WTC11 (cell line): ENCODE results near the gene AGR3.

Experiments
- ATF1 ChIP-seq: sonication (generic); formaldehyde crosslinking; IDR thresholded peaks from 2 replicates; pipeline ENCODE4 v1.8.1; 2023; ENCODE audit warnings: mild to moderate bottlenecking, moderate library complexity, missing genetic modification reagents
- FOXP1 ChIP-seq: sonication (generic); formaldehyde crosslinking; IDR thresholded peaks from 2 replicates; pipeline ENCODE4 v1.8.0; 2022; ENCODE audit warnings: missing genetic modification reagents, mild to moderate bottlenecking, moderate library complexity, borderline replicate concordance
- JUN ChIP-seq: sonication (generic); formaldehyde crosslinking; IDR thresholded peaks from 2 replicates; pipeline ENCODE4 v1.8.0; 2023; ENCODE audit warnings: mild to moderate bottlenecking, missing genetic modification reagents
- NFE2L1 ChIP-seq: sonication (generic); formaldehyde crosslinking; IDR thresholded peaks from 2 replicates; pipeline ENCODE4 v1.8.1; 2023; ENCODE audit warnings: missing genetic modification reagents
- NR2C2 ChIP-seq: sonication (generic); formaldehyde crosslinking; IDR thresholded peaks from 2 replicates; pipeline ENCODE4 v1.8.0; 2022; ENCODE audit warnings: mild to moderate bottlenecking, missing genetic modification reagents
- ZNF219 ChIP-seq: sonication (generic); formaldehyde crosslinking; IDR thresholded peaks from 2 replicates; pipeline ENCODE4 v1.8.0; 2023; ENCODE audit warnings: missing genetic modification reagents, mild to moderate bottlenecking, borderline replicate concordance
- TF ChIP-seq, protein P1 (sequence below): sonication (generic); formaldehyde crosslinking; IDR thresholded peaks from 2 replicates; pipeline ENCODE4 v1.8.0; 2022; ENCODE audit warnings: mild to moderate bottlenecking, missing genetic modification reagents
- TF ChIP-seq, protein P2 (sequence below): fragments of 250-450 bp; sonication (Bioruptor Pico); IDR thresholded peaks from 2 replicates; pipeline ENCODE4 v2.1.2; 2022; ENCODE audit warnings: mild to moderate bottlenecking, moderate library complexity
- TF ChIP-seq, protein P3 (sequence below): sonication (generic); formaldehyde crosslinking; IDR thresholded peaks from 2 replicates; pipeline ENCODE4 v1.8.1; 2023; ENCODE audit warnings: mild to moderate bottlenecking, missing genetic modification reagents, moderate library complexity
- TF ChIP-seq, protein P4 (sequence below): sonication (generic); formaldehyde crosslinking; conservative IDR thresholded peaks from 2 replicates; pipeline ENCODE4 v1.8.1; 2023; ENCODE audit warnings: mild to moderate bottlenecking, low read depth, missing genetic modification reagents, moderate library complexity
- TF ChIP-seq, protein P5 (sequence below): fragments of 200-600 bp; IDR thresholded peaks from 2 replicates; pipeline ENCODE4 v1.8.0; 2022; ENCODE audit warnings: antibody characterized with exemption

DNA sequence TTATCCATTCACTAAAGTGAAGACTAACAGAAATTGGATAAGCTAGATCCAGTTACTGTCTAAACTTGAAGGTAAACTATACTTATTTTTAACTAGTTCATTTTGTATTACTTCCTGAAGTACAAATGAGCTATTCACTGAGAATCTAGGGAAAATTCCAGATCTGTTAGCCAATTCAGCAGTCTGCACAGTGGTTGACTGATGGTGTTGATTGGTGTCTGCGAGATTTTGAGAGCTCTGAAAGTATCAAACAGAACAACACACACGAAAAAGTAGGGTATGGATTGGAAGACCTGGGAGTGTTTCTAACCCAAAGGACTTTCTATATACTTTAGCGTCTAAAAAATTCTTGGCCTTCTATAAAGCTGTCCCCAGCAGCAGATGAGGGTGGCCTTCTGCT lies 43.4 kb downstream of the AGR3 start:
- TF ChIP-seq, protein P1, sequence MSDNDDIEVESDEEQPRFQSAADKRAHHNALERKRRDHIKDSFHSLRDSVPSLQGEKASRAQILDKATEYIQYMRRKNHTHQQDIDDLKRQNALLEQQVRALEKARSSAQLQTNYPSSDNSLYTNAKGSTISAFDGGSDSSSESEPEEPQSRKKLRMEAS (CRISPR knock-in tag): no peak
- no peak for TF ChIP-seq ZNF219 (CRISPR knock-in tag)
- no peak for TF ChIP-seq JUN (CRISPR knock-in tag)
- no peak for TF ChIP-seq ATF1 (CRISPR knock-in tag)
- TF ChIP-seq, protein P2, sequence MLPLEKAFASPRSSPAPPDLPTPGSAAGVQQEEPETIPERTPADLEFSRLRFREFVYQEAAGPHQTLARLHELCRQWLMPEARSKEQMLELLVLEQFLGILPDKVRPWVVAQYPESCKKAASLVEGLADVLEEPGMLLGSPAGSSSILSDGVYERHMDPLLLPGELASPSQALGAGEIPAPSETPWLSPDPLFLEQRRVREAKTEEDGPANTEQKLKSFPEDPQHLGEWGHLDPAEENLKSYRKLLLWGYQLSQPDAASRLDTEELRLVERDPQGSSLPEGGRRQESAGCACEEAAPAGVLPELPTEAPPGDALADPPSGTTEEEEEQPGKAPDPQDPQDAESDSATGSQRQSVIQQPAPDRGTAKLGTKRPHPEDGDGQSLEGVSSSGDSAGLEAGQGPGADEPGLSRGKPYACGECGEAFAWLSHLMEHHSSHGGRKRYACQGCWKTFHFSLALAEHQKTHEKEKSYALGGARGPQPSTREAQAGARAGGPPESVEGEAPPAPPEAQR: no peak
- TF ChIP-seq, protein P3, sequence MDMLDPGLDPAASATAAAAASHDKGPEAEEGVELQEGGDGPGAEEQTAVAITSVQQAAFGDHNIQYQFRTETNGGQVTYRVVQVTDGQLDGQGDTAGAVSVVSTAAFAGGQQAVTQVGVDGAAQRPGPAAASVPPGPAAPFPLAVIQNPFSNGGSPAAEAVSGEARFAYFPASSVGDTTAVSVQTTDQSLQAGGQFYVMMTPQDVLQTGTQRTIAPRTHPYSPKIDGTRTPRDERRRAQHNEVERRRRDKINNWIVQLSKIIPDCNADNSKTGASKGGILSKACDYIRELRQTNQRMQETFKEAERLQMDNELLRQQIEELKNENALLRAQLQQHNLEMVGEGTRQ (CRISPR knock-in tag): no peak
- TF ChIP-seq, protein P4, sequence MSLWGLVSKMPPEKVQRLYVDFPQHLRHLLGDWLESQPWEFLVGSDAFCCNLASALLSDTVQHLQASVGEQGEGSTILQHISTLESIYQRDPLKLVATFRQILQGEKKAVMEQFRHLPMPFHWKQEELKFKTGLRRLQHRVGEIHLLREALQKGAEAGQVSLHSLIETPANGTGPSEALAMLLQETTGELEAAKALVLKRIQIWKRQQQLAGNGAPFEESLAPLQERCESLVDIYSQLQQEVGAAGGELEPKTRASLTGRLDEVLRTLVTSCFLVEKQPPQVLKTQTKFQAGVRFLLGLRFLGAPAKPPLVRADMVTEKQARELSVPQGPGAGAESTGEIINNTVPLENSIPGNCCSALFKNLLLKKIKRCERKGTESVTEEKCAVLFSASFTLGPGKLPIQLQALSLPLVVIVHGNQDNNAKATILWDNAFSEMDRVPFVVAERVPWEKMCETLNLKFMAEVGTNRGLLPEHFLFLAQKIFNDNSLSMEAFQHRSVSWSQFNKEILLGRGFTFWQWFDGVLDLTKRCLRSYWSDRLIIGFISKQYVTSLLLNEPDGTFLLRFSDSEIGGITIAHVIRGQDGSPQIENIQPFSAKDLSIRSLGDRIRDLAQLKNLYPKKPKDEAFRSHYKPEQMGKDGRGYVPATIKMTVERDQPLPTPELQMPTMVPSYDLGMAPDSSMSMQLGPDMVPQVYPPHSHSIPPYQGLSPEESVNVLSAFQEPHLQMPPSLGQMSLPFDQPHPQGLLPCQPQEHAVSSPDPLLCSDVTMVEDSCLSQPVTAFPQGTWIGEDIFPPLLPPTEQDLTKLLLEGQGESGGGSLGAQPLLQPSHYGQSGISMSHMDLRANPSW (CRISPR knock-in tag): no peak
- no peak for TF ChIP-seq NFE2L1 (CRISPR knock-in tag)
- TF ChIP-seq FOXP1: no peak
- TF ChIP-seq NR2C2 (CRISPR knock-in tag): no peak
- TF ChIP-seq, protein P5, sequence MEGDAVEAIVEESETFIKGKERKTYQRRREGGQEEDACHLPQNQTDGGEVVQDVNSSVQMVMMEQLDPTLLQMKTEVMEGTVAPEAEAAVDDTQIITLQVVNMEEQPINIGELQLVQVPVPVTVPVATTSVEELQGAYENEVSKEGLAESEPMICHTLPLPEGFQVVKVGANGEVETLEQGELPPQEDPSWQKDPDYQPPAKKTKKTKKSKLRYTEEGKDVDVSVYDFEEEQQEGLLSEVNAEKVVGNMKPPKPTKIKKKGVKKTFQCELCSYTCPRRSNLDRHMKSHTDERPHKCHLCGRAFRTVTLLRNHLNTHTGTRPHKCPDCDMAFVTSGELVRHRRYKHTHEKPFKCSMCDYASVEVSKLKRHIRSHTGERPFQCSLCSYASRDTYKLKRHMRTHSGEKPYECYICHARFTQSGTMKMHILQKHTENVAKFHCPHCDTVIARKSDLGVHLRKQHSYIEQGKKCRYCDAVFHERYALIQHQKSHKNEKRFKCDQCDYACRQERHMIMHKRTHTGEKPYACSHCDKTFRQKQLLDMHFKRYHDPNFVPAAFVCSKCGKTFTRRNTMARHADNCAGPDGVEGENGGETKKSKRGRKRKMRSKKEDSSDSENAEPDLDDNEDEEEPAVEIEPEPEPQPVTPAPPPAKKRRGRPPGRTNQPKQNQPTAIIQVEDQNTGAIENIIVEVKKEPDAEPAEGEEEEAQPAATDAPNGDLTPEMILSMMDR: no peak
